PFSK-1 (cell line): ENCODE data around the gene TSKU.

ENCODE experiments used
- FOXP2 ChIP-seq: optimal IDR thresholded peaks from 2 replicates; pipeline ENCODE3; 2011; ENCODE audit warnings: borderline replicate concordance, control low read depth, inconsistent platforms; ENCODE audit not compliant: insufficient read depth; ENCODE audit errors: extremely low read length, extremely low read depth
- TAF1 ChIP-seq: IDR thresholded peaks from 2 replicates; pipeline ENCODE4 v1.6.1; 2012; ENCODE audit warnings: low read length, control low read depth, borderline replicate concordance; ENCODE audit not compliant: insufficient read depth

GRCh38 chr11:76796511-76797198 is 13.5 kb downstream of the TSKU start:
- TF ChIP-seq FOXP2 (no peak), TAF1 (no peak)
